Liver (tissue), 3 donors: ENCODE measurements around the gene PRKAR1B.

Source experiments
- CTCF ChIP-seq: fragments of 150-350 bp; IDR thresholded peaks from 2 replicates; pipeline ENCODE4 v1.5.1; 2017; ENCODE audit warnings: improper control_type of control experiment, low read depth, low read length; ENCODE audit not compliant: missing input control
- GABPA ChIP-seq, 2 donors: IDR thresholded peaks in 1 of 2; conservative IDR thresholded peaks in 1 of 2; 2 replicates each; pipeline ENCODE4 v1.6.1; 2016; ENCODE audit warnings: antibody characterized with exemption in 2 of 2, mild to moderate bottlenecking in 1 of 2, moderate library complexity in 1 of 2
- MAX ChIP-seq: IDR thresholded peaks from 2 replicates; pipeline ENCODE4 v1.6.1; 2016; ENCODE audit warnings: antibody characterized with exemption
- donor health status: healthy.
- donor health status: healthy.

- TF ChIP-seq MAX = no peak
- TF ChIP-seq GABPA (IDR thresholded peaks at IDR 0.05 in 1 of 2, conservative IDR thresholded peaks at IDR 0.05 in 1 of 2) = no peak
- TF ChIP-seq CTCF = no peak
Observed at GRCh38 chr7:603152-603951, 123.7 kb downstream of the PRKAR1B start.
